Measurements from ENCODE around the gene ZFP42. TPM values are rescaled to one million over a fixed set of nuclear protein-coding genes. Genes with fewer than 3 reads are reported as not detected.

Gene ZFP42
- total and polyA plus RNA-seq, 2 of the 8 experiments (the other 6 are each of a cell fraction or from before 2014, with no cell fraction given), result 69.4 to 188 TPM

DNA sequence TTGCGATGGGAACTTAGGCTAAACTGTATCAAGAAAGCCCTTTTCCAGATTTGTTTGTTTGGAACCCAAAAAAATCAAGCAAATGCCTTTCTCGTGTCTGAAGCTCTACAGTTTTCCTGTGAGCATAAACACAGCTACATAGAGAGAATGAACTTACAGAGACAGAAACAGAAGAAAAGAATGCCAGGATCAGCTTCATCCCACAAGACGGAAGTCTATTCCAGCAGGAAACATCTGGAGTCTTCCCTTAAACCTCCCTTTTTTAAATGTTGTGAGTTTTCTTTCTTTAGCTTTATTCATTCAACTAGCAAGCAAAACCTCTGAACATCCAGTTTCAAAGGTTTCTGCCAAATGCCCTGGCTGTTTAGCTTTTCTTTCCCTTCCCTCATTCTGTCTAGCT lies 32.6 kb upstream of the ZFP42 start:
- 79% methylated on average over 3 of the region's 3 CpGs; no CpG with 5 or more reads in 1 of the 2 experiments for WGBS, 2 experiments (ENCODE audit: extremely low coverage in 1 of 2, insufficient coverage in 1 of 2, insufficient read length in 1 of 2, insufficient replicate concordance in 2 of 2, low coverage in 1 of 2, low lambda C conversion rate in 2 of 2, missing lambda C conversion rate in 1 of 2)

More for the DNA sequence above, 32.6 kb upstream of the ZFP42 start:
- no peaks in the 10 kb centered on the region for H4K20me1 ChIP-seq (replicated peaks in 1 of 2; ENCODE audit: control insufficient read depth in 1 of 2, insufficient read depth in 2 of 2, low read length in 2 of 2)
- H3K27ac ChIP-seq (ENCODE audit: low read depth, low read length), result no peak overlapping the region
- no peak overlapping the region for H2BK120ac ChIP-seq (replicated peaks; ENCODE audit: low read depth, low read length)
- H3K4ac ChIP-seq (replicated peaks; ENCODE audit: insufficient read length, low read depth, low read length), result no peak overlapping the region
- H3K9ac ChIP-seq (replicated peaks in 1 of 4; ENCODE audit: extremely low read depth in 1 of 4, low read depth in 3 of 4, low read length in 3 of 4), result no peak overlapping the region
- no peak overlapping the region for H3K18ac ChIP-seq (ENCODE audit: extremely low read depth, low read length)
- H3K79me2 ChIP-seq (ENCODE audit: control insufficient read depth in 1 of 2, insufficient read depth in 2 of 2, low read length in 2 of 2), result no peaks in the 10 kb centered on the region
- no peak overlapping the region for H2BK20ac ChIP-seq (ENCODE audit: low read length)
- no peak for FAIRE-seq
- no peak overlapping the region for H4K5ac ChIP-seq (ENCODE audit: insufficient read length, low read depth, low read length)
- H3K4me3 ChIP-seq (ENCODE audit: extremely low read depth in 1 of 4, insufficient read depth in 2 of 4, low read depth in 3 of 4, low read length in 4 of 4), result no peak overlapping the region
- H3K23ac ChIP-seq (ENCODE audit: insufficient read length), result no peak overlapping the region
- peak overlapping the region; percentile 74; the same call in 1 of the 2 replicates for H2AFZ ChIP-seq (ENCODE audit: low read length)
- H3K27me3 ChIP-seq (replicated peaks in 1 of 4; ENCODE audit: control insufficient read depth in 3 of 4, extremely low read depth in 1 of 4, insufficient read depth in 3 of 4, low read length in 3 of 4), result no peaks in the 10 kb centered on the region
- ChIA-PET POLR2A (ENCODE audit: partially characterized antibody) (interaction anchor here (1.1 kb wide), 1 partner anchor 44 kb away, joined by 3 read pairs; no protein-coding TSS in a partner anchor), CTCF (ENCODE audit: partially characterized antibody) (interaction anchor here (0.5 to 2.1 kb wide), 4 partner anchors 19 to 203 kb away, joined by 3 to 4 read pairs (median 3); no protein-coding TSS in a partner anchor)
- no peaks in the 10 kb centered on the region for H3K4me1 ChIP-seq (replicated peaks in 1 of 4; ENCODE audit: control insufficient read depth in 3 of 4, insufficient read depth in 4 of 4, low read length in 3 of 4)
- H4K91ac ChIP-seq (replicated peaks; ENCODE audit: insufficient read length, low read length), result no peak overlapping the region
- H2BK12ac ChIP-seq (ENCODE audit: low read depth, low read length), result no peak overlapping the region
- no peak overlapping the region for H2AK5ac ChIP-seq (ENCODE audit: low read depth, low read length)
- TF ChIP-seq GABPA (IDR thresholded peaks at IDR 0.05; ENCODE audit: borderline replicate concordance, insufficient read depth, low read length), result no peak
- no peak for TF ChIP-seq POLR2A (IDR thresholded peaks at IDR 0.05; ENCODE audit: control extremely low read depth in 1 of 2, low read depth in 2 of 2, low read length in 2 of 2)
- no peak for TF ChIP-seq CHD2 (IDR thresholded peaks at IDR 0.05; ENCODE audit: low read length)
- TF ChIP-seq GTF2F1 (IDR thresholded peaks at IDR 0.05; ENCODE audit: borderline replicate concordance, low read depth, low read length), result no peak
- no peak for TF ChIP-seq ZNF274 (IDR thresholded peaks at IDR 0.05; ENCODE audit: borderline replicate concordance, extremely low read depth, low read length)
- TF ChIP-seq, protein P1, sequence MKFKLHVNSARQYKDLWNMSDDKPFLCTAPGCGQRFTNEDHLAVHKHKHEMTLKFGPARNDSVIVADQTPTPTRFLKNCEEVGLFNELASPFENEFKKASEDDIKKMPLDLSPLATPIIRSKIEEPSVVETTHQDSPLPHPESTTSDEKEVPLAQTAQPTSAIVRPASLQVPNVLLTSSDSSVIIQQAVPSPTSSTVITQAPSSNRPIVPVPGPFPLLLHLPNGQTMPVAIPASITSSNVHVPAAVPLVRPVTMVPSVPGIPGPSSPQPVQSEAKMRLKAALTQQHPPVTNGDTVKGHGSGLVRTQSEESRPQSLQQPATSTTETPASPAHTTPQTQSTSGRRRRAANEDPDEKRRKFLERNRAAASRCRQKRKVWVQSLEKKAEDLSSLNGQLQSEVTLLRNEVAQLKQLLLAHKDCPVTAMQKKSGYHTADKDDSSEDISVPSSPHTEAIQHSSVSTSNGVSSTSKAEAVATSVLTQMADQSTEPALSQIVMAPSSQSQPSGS (IDR thresholded peaks at IDR 0.05; ENCODE audit: low read length), result no peak
- no peak for TF ChIP-seq CBX5 (IDR thresholded peaks at IDR 0.05; ENCODE audit: low read depth, low read length)
- TF ChIP-seq MAFK (IDR thresholded peaks at IDR 0.05; ENCODE audit: low read depth, low read length), result no peak
- no peaks in the 10 kb centered on the region for H3K23me2 ChIP-seq (ENCODE audit: low read depth, low read length)
- no peaks in the 10 kb centered on the region for H3K9me3 ChIP-seq (ENCODE audit: insufficient read depth in 2 of 2, low read depth in 1 of 2, low read length in 1 of 2)
- H3K4me2 ChIP-seq (ENCODE audit: insufficient read depth in 1 of 2, low read depth in 2 of 2, low read length in 2 of 2), result no peak overlapping the region
- H3K79me1 ChIP-seq (ENCODE audit: low read depth, low read length), result no peaks in the 10 kb centered on the region
- H3K56ac ChIP-seq (replicated peaks; ENCODE audit: insufficient read length, low read depth, low read length), result no peak overlapping the region
- H3K36me3 ChIP-seq (ENCODE audit: control insufficient read depth in 2 of 4, insufficient read depth in 4 of 4, low read length in 3 of 4), result no peaks in the 10 kb centered on the region
- no peak overlapping the region for H3K14ac ChIP-seq (ENCODE audit: insufficient read length)
- no peak for DNase-seq (ENCODE audit: low read depth in 1 of 2, low spot score in 2 of 2)
- H2BK5ac ChIP-seq (ENCODE audit: low read depth, low read length), result no peak overlapping the region
- H2BK15ac ChIP-seq (ENCODE audit: low read length), result no peak overlapping the region
- H4K8ac ChIP-seq (ENCODE audit: extremely low read depth, insufficient read depth, low read length), result no peak overlapping the region
